ENCODE data around the gene TCF15. TPM values are rescaled to one million over a fixed set of nuclear protein-coding genes. Genes with fewer than 3 reads are reported as not detected.

TCF15 gene
- total and polyA plus RNA-seq, 10 donors: 0.06 to 0.22 (median 0.21) TPM; not detected in 7

DNA sequence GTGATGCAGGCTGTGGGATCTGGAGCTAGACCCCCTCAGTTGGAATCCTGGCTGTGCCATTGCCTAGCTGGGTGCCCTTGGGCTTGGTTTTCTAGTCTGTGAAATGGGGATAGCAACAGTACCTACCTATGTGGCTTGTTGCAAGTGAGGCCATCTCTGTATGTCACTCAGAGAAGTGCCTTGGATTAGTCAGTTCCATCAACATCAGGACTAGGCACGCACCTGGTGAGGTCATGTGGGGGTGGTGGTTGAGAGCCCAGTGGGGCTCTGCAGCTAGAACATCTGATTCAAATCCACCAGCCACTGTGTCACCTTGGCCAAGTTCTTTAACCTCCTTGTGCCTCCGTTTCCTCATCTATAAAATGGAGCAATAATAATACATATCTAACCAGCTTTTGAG lies 12.5 kb downstream of the TCF15 start:
- no peak overlapping the region for H3K4me3 ChIP-seq
- WGBS, 5 donors: 81 to 94% (median 93%) methylated on average over 2 of the region's 2 CpGs
- peaks cover 0 to 8% (median 2%) of the 10 kb centered on the region in 6 donors for H3K4me1 ChIP-seq
- DNase-seq: no peak
- no peaks in the 10 kb centered on the region for H3K9me3 ChIP-seq
- H3K27me3 ChIP-seq (replicated peaks in 1 of 7): peaks cover 0 to 37% (median 8%) of the 10 kb centered on the region in 7 donors
- no peaks in the 10 kb centered on the region for H3K36me3 ChIP-seq
- H3K27ac ChIP-seq: no peak overlapping the region
- TF ChIP-seq, protein P1, sequence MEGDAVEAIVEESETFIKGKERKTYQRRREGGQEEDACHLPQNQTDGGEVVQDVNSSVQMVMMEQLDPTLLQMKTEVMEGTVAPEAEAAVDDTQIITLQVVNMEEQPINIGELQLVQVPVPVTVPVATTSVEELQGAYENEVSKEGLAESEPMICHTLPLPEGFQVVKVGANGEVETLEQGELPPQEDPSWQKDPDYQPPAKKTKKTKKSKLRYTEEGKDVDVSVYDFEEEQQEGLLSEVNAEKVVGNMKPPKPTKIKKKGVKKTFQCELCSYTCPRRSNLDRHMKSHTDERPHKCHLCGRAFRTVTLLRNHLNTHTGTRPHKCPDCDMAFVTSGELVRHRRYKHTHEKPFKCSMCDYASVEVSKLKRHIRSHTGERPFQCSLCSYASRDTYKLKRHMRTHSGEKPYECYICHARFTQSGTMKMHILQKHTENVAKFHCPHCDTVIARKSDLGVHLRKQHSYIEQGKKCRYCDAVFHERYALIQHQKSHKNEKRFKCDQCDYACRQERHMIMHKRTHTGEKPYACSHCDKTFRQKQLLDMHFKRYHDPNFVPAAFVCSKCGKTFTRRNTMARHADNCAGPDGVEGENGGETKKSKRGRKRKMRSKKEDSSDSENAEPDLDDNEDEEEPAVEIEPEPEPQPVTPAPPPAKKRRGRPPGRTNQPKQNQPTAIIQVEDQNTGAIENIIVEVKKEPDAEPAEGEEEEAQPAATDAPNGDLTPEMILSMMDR (IDR thresholded peaks at IDR 0.05 in 8 of 11, conservative IDR thresholded peaks at IDR 0.05 in 3 of 11): no peak
- no peak for TF ChIP-seq POLR2A (IDR thresholded peaks at IDR 0.05)
- no peak for TF ChIP-seq POLR2AphosphoS5 (IDR thresholded peaks at IDR 0.05)
- intact Hi-C loops (cut with DNase I; ENCODE audit: low total_unique reads): no loop called here

DNA sequence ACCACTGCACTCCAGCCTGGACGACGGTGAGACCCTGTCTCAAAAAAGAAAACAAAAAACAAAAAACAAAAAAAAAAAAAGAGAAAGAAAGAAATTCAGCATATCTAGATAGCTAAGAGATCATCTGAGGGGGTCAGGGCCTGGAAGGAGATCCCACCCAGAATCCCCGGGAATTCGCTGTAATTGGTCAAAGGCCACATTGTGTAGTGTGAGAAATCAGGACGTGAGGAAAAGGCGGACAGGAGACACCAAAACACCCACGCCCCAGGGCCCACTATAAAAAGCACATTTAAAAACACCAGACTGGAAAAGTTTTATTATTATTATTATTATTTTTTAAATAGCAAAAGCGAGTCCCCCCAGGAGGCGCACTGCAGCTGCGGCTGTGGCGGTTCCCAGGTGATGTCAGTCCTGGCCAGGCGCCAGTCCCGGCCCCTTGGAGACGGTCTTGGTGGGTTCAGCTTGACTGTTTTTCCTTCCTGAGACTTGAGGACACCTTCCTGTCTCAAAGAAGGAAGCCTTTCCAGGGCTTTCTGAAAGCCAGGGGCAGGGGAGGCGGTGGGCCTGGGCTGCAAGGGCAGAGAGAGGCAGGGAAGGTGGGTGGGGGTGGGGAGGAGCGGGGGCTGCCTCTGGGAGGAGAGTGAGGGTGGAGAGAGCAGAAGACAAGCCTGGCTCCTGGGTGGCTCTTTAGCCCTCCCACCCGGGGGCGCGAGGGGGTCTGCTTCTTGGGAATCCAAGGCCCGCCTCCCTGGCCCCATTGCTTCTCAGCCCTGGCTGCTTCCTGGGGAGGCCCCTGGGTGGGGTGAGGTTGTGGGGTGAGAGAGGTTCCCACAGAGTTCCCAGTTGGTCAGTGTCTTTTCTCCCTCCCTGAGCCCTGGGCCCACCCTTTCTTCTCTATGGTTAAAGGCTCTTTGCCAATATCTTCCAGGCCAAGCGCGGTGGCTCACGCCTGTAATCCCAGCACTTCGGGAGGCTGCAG lies 14.5 kb downstream of the TCF15 start:
- 43 to 54% (median 47%) methylated on average over 22 to 24 of the region's 24 CpGs for WGBS, 5 donors
- Histone ChIP-seq H3K27me3 (replicated peaks in 1 of 7) (peaks cover 0 to 43% (median 8%) of the 10 kb centered on the region in 7 donors), H3K36me3 (no peaks in the 10 kb centered on the region), H3K9me3 (no peaks in the 10 kb centered on the region), H3K4me1 (no peaks in the 10 kb centered on the region), H3K27ac (no peak overlapping the region), H3K4me3 (no peak overlapping the region)
- TF ChIP-seq, protein P1 (IDR thresholded peaks at IDR 0.05 in 8 of 11, conservative IDR thresholded peaks at IDR 0.05 in 3 of 11): no peak
- TF ChIP-seq POLR2A (IDR thresholded peaks at IDR 0.05) (no peak), POLR2AphosphoS5 (IDR thresholded peaks at IDR 0.05) (no peak)
- no peak for DNase-seq
- intact Hi-C loops (cut with DNase I; ENCODE audit: low total_unique reads): no loop called here

DNA sequence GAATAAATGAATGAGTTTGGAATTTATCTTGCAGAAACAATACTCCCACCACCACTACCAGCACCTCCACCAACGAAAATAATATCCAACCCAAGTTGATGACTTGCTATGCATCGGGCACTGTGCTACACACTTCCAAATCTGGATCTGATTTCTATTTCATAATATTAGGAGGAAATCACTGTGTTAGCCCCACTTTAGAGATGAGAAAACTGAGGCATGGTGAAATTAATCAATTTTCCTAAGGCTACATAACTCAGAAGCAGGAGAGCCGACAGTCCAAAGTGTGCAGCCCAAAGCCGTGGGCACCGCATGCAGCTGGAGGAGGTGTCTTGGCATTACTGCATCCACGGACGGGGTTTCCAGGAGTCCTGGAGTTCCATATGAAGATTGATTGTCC lies 17.6 kb downstream of the TCF15 start:
- no peak overlapping the region for H3K27ac ChIP-seq
- H3K4me1 ChIP-seq: no peaks in the 10 kb centered on the region
- TF ChIP-seq, protein P1 (IDR thresholded peaks at IDR 0.05 in 8 of 11, conservative IDR thresholded peaks at IDR 0.05 in 3 of 11): no peak
- TF ChIP-seq POLR2A (IDR thresholded peaks at IDR 0.05): no peak
- TF ChIP-seq POLR2AphosphoS5 (IDR thresholded peaks at IDR 0.05): no peak
- H3K4me3 ChIP-seq: no peak overlapping the region
- WGBS, 5 donors: 79 to 92% (median 87%) methylated on average over 7 of the region's 7 CpGs
- no peak for DNase-seq
- no peaks in the 10 kb centered on the region for H3K36me3 ChIP-seq
- H3K27me3 ChIP-seq (replicated peaks in 1 of 7): peaks cover 0 to 43% (median 8%) of the 10 kb centered on the region in 7 donors
- intact Hi-C loops (cut with DNase I; ENCODE audit: low total_unique reads): no loop called here
- no peaks in the 10 kb centered on the region for H3K9me3 ChIP-seq

DNA sequence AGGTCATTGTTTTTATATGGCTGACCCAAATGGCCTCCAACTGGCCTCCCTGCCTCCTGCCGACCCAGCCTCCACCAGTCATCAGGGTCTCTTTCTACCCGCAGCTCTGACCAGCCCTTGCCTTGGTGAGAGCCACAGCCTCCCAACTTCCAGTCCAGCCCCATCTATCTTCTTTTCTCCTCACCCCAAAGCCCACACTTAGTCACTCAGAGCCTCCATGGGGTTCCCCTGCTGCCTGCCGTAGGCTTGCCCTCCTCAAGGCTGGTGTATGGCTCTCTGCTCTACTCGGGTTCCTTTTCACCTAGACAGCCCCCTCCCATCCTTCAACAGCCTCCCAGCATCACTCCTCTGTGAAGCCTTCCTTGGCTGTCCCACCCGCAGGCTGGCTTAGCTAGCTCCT lies 18.2 kb downstream of the TCF15 start:
- no peaks in the 10 kb centered on the region for H3K36me3 ChIP-seq
- peaks cover 0 to 39% (median 8%) of the 10 kb centered on the region in 7 donors for H3K27me3 ChIP-seq (replicated peaks in 1 of 7)
- no peak overlapping the region for H3K27ac ChIP-seq
- no peak for TF ChIP-seq POLR2AphosphoS5 (IDR thresholded peaks at IDR 0.05)
- TF ChIP-seq POLR2A (IDR thresholded peaks at IDR 0.05): no peak
- TF ChIP-seq, protein P1 (IDR thresholded peaks at IDR 0.05 in 8 of 11, conservative IDR thresholded peaks at IDR 0.05 in 3 of 11): no peak
- no peaks in the 10 kb centered on the region for H3K4me1 ChIP-seq
- H3K9me3 ChIP-seq: no peaks in the 10 kb centered on the region
- no peak for DNase-seq
- no peak overlapping the region for H3K4me3 ChIP-seq
- intact Hi-C loops (cut with DNase I; ENCODE audit: low total_unique reads): no loop called here
- WGBS, 5 donors: 58 to 85% (median 79%) methylated on average over 5 of the region's 5 CpGs
